GM18526 (cell line): ENCODE results near the gene NRN1L.

Experiments
- POLR2A ChIP-seq: IDR thresholded peaks from 3 replicates; pipeline ENCODE4 v1.6.1; 2011; ENCODE audit not compliant: insufficient read length; ENCODE audit errors: extremely low read depth

NRN1L gene

DNA sequence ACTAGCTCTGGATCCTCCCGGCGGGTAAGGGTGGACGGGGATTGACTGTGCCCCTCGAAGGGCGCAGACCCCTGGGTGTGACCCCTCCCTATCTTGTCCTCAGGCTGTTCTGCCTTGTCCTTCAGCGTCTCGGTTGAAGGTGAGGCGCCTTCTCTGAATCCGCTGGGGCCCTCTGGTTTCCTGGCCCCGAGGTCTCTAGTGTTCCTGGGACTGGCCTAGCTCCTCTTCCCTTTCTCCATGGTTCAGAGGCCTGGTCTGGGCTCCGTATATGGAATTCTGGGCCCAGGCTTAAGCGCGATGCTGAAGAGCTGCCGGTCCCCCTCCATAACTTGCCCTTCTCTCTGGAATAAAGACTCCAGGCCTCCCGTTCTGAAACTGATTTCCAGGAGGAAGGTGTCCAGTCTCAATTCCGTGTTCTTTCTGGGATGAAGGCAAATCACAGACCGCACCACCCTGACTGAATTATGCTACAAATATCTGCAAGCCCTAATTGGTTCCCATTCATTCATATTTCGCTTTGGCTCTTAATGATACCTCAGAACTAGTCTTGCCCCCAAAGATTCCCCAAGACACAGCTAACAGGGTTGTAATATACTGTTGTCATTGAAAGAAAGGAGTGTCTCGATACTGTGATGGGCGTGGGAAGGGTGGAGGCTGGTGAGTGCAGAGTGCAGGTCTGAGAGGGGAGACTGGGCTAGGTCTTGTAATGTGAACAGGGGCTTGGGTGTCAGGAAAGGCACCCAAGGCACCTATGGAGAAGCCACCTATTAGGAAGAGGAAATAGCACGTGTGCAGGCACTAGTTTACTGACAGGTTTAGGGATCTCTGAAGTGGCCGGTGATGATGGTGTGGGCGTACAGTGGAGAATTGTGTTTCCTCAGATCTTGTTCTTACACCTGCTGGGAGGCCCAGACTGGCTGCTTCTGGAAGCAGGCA, 11.0 kb upstream of the NRN1L start:
- no peak for TF ChIP-seq POLR2A

DNA sequence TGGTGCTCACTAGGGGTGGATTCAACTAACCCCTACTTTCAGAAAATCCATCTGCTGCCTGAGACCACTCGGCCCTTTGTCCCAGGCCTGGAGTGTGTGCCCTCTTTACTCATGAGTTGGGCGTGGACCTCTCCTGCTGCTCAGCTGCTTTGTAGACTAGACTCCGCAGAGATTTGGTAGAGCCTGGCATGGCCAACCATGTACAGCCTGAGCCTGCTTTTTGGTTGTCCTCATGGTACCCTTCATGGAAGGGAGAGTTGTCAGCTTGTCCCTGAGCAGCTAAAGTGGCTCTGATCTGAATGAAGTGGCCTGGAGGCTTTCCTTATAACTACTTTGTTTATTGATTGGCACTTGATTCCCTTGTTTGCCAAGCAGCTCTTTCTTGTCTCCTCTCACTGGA, 10.3 kb upstream of the NRN1L start:
- TF ChIP-seq POLR2A = no peak

DNA sequence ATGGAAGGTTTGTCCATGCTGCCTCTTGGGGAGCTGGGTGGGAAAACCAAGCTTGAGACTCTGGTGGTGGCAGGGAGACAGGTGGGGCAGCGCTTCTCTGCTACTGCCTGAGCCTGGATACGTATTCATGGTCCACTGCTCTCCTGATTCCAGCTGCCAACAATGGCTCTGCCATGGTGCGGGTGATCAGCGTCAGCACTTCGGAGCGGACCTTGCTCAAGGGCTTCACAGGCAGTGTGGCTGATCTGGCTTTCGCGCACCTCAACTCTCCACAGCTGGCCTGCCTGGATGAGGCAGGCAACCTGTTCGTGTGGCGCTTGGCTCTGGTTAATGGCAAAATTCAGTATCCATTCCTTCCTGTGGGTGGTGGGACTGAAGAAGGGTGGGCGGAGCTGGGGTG, 7.6 kb upstream of the NRN1L start:
- TF ChIP-seq POLR2A = no peak

DNA sequence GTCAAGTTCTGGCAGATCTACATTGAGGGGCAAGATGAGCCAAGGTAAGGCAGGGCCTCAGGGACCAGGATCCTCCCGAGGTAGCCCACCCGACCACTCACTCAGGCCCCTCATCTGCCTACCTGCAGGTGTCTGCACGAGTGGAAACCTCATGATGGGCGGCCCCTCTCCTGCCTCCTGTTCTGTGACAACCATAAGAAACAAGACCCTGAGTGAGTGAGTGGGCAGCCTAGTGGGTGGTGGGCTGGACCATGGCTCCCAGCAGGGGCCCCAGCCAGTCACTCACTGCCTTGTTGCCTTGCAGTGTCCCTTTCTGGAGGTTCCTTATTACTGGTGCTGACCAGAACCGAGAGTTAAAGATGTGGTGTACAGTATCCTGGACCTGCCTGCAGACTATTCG, 6.5 kb upstream of the NRN1L start:
- no peak for TF ChIP-seq POLR2A

DNA sequence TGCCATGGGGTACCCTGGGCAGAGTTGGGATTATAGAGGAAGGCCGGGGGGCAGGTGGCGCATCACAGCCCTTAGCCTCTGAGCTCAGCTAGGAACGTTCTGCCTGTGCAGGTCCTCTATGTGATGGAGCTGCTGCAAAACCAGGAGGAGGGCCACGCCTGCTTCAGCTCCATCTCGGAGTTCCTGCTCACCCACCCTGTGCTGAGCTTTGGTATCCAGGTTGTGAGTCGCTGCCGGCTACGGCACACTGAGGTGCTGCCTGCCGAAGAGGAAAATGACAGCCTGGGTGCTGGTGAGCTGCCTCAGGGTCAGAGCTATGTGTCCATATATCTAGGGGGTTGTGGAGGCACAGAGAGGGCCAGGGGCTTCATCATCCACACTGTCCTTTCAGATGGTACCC, 5.8 kb upstream of the NRN1L start:
- no peak for TF ChIP-seq POLR2A

DNA sequence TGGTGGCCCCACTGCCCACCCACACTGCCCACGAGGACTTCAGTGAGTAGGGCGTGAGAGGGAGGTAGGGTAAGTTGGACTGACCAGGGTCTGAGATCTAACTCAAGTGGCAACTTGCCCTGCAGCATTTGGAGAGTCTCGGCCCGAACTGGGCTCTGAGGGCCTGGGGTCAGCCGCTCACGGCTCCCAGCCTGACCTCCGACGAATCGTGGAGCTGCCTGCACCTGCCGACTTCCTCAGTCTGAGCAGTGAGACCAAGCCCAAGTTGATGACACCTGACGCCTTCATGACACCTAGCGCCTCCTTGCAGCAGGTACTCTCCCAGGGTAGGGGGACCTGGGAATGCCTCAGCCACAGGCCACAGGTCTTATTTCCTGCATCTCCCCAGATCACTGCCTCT, 5.2 kb upstream of the NRN1L start:
- TF ChIP-seq POLR2A = no peak

DNA sequence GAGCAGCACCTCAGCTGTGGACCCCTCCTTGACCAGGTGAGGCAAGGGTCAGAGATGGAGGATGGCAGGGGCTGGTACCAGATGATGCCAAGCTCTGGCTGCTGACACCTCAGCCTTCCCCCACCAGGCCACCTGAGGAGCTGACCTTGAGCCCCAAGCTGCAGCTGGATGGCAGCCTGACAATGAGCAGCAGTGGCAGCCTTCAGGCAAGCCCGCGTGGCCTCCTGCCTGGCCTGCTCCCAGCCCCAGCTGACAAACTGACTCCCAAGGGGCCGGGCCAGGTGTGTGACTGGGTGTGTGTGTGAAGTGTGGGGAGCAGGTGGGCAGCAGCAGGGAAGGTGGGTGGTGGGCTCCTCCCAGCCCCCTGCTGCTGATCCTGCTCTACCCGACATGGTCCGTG, 4.7 kb upstream of the NRN1L start:
- no peak for TF ChIP-seq POLR2A

DNA sequence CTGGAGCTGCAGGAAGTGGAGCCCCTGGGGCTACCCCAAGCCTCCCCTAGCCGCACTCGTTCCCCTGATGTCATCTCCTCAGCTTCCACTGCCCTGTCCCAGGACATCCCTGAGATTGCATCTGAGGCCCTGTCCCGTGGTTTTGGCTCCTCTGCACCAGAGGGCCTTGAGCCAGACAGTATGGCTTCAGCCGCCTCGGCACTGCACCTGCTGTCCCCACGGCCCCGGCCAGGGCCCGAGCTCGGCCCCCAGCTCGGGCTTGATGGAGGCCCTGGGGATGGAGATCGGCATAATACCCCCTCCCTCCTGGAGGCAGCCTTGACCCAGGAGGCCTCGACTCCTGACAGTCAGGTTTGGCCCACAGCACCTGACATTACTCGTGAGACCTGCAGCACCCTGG, 4.1 kb upstream of the NRN1L start:
- no peak for TF ChIP-seq POLR2A

DNA sequence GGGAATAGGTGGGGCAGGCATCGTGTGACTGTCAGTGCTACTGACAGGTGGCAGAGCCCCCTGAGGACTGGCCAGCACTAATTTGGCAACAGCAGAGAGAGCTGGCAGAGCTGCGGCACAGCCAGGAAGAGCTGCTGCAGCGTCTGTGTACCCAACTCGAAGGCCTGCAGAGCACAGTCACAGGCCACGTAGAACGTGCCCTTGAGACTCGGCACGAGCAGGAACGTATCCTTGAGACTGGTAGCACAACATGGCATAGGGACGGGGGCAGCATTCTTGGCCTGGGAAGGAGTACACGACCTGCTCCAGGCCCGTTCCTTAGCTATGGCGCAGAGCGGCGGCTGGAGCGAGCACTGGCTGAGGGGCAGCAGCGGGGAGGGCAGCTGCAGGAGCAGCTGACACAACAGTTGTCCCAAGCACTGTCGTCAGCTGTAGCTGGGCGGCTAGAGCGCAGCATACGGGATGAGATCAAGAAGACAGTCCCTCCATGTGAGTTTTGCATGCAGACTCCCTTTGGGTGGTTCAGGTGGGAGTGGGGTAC, 3.0 kb upstream of the NRN1L start:
- no peak for TF ChIP-seq POLR2A

DNA sequence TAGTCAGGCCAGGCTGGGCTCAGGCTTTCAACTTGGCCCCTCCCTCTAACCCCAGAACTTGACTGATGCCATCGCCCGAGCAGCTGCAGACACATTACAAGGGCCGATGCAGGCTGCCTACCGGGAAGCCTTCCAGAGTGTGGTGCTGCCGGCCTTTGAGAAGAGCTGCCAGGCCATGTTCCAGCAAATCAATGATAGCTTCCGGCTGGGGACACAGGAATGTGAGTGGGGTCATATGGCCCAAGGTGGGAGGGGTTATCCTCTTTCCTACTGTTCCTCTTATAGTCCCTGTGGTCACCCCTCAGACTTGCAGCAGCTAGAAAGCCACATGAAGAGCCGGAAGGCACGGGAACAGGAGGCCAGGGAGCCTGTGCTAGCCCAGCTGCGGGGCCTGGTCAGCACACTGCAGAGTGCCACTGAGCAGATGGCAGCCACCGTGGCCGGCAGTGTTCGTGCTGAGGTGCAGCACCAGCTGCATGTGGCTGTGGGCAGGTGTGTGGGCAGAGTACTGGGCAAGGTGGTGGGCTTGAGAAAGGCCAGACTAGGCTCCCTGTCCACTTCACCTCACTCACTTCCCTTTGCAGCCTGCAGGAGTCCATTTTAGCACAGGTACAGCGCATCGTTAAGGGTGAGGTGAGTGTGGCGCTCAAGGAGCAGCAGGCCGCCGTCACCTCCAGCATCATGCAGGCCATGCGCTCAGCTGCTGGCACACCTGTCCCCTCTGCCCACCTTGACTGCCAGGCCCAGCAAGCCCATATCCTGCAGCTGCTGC, 2.1 kb upstream of the NRN1L start:
- no peak for TF ChIP-seq POLR2A

DNA sequence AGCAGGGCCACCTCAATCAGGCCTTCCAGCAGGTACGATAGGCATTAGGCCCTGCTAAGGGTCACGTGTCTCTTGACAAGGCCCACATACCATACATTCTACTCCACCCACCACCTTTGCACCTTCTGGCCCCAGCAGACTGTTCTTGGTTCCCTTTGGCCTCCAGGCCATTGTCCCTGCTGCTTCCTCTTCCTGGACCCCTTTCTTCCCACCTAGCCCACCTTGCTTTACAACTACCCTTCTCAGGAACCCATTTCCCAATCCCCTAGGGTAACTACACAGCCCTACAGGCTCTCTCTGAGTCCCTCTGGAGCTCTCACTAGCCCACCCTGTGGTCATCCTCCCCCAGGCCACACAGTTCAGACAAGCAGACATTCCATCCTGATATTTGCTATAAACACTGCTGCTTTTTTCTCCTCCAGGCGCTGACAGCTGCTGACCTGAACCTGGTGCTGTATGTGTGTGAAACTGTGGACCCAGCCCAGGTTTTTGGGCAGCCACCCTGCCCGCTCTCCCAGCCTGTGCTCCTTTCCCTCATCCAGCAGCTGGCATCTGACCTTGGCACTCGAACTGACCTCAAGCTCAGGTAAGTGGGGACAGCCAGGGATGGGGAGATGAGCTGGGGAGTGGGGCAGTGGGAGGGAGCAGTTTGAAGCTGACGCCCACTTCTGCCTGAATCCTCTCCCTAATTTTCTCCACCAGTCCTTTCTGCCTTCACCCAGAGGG, 1.4 kb upstream of the NRN1L start:
- TF ChIP-seq POLR2A = no peak

DNA sequence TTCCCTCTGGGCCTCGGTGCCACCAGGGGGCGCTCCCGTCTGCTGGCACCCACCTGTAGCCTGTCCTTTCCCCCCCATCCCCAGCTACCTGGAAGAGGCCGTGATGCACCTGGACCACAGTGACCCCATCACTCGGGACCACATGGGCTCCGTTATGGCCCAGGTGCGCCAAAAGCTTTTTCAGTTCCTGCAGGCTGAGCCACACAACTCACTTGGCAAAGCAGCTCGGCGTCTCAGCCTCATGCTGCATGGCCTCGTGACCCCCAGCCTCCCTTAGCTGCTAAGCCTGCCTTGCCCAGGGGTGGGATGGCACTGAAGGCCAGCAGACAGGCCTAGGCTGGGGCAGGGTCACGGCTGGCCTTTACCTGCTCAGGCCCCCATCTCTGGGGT, 818 bp upstream of the NRN1L start:
- TF ChIP-seq POLR2A = no peak

DNA sequence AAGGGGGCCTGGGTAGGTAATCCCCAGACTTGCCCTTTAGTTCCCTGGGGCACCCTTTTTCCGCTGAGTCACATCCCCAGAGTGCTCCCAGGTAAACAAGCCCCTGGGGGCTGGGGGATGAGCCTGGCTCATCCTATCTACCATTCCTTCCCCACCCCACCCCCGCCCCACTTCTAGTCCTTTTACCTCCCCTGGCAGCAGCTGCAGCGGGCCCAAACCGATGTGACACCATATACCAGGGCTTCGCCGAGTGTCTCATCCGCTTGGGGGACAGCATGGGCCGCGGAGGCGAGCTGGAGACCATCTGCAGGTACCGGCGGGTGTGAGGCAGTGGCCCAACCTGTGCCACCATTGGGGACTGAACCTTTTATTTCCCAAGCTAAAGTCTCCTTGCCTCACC, 860 bp downstream of the NRN1L start:
- TF ChIP-seq POLR2A = no peak

DNA sequence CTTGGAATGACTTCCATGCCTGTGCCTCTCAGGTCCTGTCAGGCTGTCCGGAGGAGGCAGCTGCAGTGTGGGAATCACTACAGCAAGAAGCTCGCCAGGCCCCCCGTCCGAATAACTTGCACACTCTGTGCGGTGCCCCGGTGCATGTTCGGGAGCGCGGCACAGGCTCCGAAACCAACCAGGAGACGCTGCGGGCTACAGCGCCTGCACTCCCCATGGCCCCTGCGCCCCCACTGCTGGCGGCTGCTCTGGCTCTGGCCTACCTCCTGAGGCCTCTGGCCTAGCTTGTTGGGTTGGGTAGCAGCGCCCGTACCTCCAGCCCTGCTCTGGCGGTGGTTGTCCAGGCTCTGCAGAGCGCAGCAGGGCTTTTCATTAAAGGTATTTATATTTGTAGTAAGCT, 1.3 kb downstream of the NRN1L start:
- no peak for TF ChIP-seq POLR2A

DNA sequence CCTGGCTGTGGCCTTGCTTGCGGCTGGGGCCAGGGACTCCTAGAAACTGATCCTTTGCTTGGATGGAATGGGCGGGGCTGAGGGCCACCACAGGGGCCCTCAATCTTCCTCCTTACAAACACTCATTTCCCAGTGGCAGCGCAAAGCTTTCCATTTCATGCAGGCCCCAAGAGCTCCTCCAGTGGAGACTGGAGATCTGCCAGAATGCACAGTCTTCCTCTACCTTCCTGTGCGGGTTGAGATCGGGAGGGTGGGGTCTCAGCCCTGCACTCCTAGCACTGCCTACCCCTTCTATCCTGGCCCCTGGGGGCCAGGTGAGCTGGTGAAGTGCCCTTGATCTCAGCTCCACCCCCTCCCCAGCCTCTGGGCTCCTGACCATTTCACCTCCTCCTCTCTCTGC, 1.7 kb downstream of the NRN1L start:
- TF ChIP-seq POLR2A = no peak
